ENCODE data around the gene ITPK1. TPM values are rescaled to one million over a fixed set of nuclear protein-coding genes. Genes with fewer than 3 reads are reported as not detected.

Gene ITPK1
- total RNA-seq, 1 donor from 2014 or later, result 59.8 TPM

GRCh38 chr14:92934196-92935085 is 181.3 kb downstream of the ITPK1 start:
- Mint-ChIP-seq H3K27me3 (ENCODE audit: low read depth) (no peaks in the 10 kb centered on the region), H3K36me3 (ENCODE audit: low read depth) (no peaks in the 10 kb centered on the region), H3K4me1 (no peaks in the 10 kb centered on the region), H3K27ac (ENCODE audit: unreplicated experiment) (no peak overlapping the region), H3K9me3 (no peaks in the 10 kb centered on the region), H3K4me3 (no peak overlapping the region)
- TF ChIP-seq, protein P1, sequence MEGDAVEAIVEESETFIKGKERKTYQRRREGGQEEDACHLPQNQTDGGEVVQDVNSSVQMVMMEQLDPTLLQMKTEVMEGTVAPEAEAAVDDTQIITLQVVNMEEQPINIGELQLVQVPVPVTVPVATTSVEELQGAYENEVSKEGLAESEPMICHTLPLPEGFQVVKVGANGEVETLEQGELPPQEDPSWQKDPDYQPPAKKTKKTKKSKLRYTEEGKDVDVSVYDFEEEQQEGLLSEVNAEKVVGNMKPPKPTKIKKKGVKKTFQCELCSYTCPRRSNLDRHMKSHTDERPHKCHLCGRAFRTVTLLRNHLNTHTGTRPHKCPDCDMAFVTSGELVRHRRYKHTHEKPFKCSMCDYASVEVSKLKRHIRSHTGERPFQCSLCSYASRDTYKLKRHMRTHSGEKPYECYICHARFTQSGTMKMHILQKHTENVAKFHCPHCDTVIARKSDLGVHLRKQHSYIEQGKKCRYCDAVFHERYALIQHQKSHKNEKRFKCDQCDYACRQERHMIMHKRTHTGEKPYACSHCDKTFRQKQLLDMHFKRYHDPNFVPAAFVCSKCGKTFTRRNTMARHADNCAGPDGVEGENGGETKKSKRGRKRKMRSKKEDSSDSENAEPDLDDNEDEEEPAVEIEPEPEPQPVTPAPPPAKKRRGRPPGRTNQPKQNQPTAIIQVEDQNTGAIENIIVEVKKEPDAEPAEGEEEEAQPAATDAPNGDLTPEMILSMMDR (conservative IDR thresholded peaks at IDR 0.05), result no peak
- DNase-seq (ENCODE audit: low read depth, low spot score), result no peak

DNA sequence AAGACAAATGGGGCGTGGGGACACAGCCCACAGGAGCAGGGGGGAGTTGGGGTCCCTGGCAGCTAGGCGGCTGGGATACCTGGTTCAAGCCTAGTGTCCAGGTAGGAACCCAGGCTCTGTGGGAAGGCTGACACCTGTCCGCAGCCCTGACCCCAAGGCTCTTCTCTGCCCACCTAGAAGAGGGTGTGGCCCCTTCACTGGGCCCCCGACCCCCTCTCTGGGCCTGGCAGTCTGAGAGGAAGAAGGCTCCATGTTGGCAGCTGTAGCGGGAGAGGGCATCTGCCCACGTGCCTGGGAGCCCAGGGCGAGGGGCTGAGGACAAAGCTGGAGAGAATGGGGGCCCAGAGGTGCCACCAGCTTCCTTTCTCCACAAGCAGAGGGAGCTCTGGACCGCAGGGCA is 182.2 kb downstream of the ITPK1 start:
- no peak overlapping the region for H3K27ac Mint-ChIP-seq (ENCODE audit: unreplicated experiment)
- TF ChIP-seq, protein P1 (conservative IDR thresholded peaks at IDR 0.05), result no peak

DNA sequence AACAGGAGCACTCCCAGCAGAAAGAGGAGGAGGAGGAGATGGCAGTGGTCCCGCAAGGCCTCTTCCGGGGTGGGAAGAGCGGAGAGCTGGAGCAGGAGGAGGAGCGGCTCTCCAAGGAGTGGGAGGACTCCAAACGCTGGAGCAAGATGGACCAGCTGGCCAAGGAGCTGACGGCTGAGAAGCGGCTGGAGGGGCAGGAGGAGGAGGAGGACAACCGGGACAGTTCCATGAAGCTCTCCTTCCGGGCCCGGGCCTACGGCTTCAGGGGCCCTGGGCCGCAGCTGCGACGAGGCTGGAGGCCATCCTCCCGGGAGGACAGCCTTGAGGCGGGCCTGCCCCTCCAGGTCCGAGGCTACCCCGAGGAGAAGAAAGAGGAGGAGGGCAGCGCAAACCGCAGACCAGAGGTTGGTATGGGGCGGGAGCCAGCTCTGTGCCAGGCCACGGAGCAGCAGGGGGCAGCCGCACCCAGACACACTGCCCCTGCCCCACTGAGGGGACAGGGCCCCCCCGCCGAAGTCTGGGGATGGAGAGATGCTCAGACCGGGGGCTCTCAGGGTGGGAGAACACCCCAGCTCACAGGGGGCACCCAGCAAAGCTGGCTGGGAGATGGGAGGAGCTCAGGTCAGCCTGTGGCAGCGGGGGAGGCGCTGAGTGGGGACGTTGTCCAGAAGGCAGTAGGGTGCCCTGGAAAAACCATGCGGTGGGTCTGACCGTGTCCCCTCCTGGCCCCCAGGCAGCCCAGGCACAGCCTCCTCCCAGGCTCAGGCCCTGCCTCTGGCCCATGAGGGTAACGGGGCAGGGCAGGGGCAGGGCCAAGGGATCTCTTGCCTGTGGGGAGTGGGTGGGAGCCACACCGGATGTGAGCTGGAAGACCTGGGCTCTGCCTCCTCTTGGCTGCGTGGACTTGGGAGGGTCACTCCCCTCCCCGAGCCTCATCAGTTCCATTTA is 183.0 kb downstream of the ITPK1 start:
- Mint-ChIP-seq H3K4me3 (no peak overlapping the region), H3K36me3 (ENCODE audit: low read depth) (no peaks in the 10 kb centered on the region), H3K9me3 (no peaks in the 10 kb centered on the region), H3K27ac (ENCODE audit: unreplicated experiment) (no peak overlapping the region), H3K4me1 (no peaks in the 10 kb centered on the region), H3K27me3 (ENCODE audit: low read depth) (no peaks in the 10 kb centered on the region)
- no peak for DNase-seq (ENCODE audit: low read depth, low spot score)
- TF ChIP-seq, protein P1 (conservative IDR thresholded peaks at IDR 0.05), result no peak

More for the DNA sequence above, 182.2 kb downstream of the ITPK1 start:
- Mint-ChIP-seq H3K36me3 (ENCODE audit: low read depth) (no peaks in the 10 kb centered on the region), H3K9me3 (no peaks in the 10 kb centered on the region), H3K4me3 (no peak overlapping the region), H3K27me3 (ENCODE audit: low read depth) (no peaks in the 10 kb centered on the region), H3K4me1 (no peaks in the 10 kb centered on the region)
- no peak for DNase-seq (ENCODE audit: low read depth, low spot score)

DNA sequence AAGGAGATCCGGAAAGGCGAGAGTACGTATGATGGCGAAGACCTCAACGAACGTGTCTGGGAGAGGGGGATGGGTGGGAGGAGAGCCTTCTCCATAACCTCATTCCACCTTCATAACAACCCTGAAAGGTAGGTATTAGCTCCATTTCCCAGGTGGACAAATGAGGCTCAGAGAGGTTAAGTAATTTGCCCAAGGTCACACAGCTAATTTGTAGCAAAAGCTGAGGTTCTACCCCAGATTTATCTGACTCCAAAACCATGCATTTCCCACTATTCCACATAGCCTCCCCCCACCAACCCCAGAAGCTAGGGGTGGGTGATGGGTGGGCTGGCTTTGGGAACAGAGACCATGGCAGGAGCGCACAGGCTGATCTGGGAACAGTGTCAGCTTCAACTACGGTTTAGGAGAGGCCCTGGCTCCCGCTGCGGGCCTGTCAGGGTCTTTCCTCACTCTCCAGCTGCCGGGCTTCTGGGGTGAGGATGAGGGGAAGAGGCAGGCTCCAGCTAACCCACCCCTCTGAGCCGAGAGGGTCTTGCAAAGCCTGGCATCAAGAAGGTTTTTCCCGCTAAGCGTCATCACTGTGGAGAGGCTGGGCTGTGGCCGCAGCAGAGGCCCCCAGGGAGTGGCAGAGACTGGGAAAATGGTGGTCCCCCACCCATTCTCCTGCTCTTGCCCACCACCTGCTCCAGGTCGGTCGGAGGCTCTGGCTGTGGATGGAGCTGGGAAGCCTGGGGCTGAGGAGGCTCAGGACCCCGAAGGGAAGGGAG is 183.9 kb downstream of the ITPK1 start:
- Mint-ChIP-seq H3K4me3 (no peak overlapping the region), H3K27me3 (ENCODE audit: low read depth) (peaks cover 3% of the 10 kb centered on the region), H3K27ac (ENCODE audit: unreplicated experiment) (no peak overlapping the region), H3K4me1 (no peaks in the 10 kb centered on the region), H3K36me3 (ENCODE audit: low read depth) (no peaks in the 10 kb centered on the region), H3K9me3 (no peaks in the 10 kb centered on the region)
- TF ChIP-seq, protein P1 (conservative IDR thresholded peaks at IDR 0.05), result no peak
- DNase-seq (ENCODE audit: low read depth, low spot score), result no peak

Measured in neural crest cell (in vitro differentiated cells).